HG03064 (cell line): ENCODE measurements around the gene CDAN1.

Source experiments
- ATAC-seq: cut with Tn5 transposase; IDR thresholded peaks from one replicate; pipeline ENCODE4 v1.9.1; 2021; ENCODE audit warnings: low read depth; ENCODE audit not compliant: unreplicated experiment

Gene CDAN1

GRCh38 chr15:42734076-42734672, 2.8 kb downstream of the CDAN1 start:
- ATAC-seq, result no peak

GRCh38 chr15:42733027-42733426, 3.9 kb downstream of the CDAN1 start:
- ATAC-seq, result no peak

DNA sequence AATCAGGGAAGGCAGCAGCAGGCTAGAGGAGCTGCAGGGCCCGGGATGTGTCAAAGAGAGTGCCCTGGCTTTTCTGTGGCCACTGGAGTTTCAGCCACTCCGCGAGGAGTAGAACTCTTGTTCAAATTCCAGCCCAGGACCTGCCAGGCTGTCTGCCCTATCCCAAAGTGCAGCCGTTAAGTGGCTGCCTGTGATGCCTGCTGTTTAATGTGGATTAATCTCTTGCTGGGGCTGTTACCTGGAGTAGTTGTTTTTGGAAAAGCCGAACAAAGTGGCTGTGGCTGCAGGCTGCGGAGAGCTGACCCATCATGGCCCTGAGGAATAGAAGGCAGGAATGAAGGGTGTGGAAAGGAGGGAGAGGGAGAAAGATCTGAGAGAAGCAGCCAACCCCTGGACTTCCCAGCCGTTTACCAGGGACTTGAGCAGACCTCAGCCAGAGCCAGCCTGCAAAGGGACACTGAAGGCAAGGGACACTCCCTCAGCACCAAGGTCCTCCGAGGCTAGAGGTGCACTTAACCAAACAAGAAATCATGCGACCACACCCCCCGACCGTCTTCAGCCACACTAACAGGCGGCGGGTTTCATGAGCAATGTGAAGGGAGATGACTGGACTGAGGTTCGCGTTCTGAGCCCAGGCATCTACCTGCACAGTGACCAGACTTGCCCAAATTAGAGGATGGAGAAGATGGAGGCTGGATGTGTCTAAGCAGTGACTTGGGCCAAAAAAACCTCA, 4.7 kb downstream of the CDAN1 start:
- no peak for ATAC-seq

DNA sequence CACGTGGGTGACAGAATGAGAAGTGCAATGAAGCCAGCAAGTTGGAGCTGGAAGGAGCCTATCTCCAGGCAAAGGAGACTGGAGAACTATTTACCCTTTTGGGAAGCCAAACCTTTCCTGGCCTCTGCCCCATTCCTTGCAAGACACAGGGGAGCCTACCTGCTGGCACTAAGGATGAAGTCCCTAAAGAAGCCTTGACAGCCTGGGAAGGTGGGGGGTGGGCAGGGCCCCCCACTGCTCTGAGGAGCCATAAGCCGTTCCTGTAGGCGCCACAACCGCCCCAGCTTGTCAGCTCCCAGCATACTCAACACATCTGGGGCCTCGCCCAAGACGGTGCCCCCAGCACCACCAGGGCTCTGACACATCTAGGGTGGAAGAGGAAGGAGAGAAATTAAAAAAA, 5.5 kb downstream of the CDAN1 start:
- no peak for ATAC-seq

DNA sequence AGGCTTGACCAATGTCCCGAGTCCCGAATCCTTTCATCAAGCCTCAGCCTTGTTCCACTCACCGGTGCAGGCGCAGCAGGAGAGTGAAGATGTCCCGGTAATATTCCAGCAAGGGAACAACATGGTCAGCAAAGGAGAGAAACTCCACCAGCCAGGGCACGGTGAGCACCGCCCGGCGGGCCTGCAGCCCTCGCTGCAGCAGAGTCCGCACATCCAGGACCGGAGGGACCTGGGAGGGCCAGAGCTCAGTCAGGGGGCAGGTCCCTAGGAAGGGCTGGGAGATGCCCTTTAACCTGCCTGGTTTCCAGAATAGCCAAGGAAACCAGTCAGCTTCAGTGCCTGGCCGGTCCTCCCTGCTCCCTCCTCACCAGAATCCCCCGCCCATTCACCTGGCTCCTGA, 6.4 kb downstream of the CDAN1 start:
- no peak for ATAC-seq

DNA sequence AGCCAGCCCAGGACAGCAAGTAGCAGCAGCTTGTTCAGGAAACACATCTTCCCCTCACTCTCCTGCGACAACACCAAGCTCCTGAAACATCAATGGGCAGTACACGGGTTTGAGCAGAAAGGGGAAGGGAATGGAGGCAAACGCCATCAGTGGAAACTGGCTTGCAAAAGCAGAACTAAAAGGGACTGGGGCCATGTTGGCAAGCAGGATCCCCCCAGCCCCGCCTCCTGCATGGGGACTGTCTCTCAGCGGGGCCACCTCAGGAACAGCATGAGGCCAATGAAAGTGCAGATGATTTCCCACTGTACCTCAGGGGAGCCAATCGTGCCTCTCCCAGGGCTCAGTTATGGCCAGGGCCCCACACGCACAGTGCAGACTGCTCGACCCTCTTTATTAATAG, 6.8 kb downstream of the CDAN1 start:
- no peak for ATAC-seq

DNA sequence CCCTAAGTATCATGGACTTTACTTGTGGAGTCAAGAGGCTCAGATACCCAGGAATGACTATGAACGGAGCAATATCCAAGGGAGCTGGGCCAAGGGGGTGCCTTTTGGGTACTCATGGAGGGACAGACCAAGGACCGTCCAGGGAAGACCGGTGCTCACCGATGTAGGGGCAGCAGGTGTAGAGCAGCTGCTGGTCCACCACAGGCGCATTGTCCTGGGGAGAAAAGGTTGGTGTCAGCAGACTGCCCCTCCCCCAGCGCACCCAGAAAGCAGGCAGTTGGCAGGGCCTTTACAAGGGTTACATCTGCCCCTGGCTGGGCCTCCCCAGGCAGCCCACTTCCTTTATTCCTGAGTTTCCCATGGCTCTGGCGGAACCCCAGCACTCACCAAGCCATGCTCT, 7.5 kb downstream of the CDAN1 start:
- ATAC-seq, result no peak

- no peak for ATAC-seq
Observed at GRCh38 chr15:42728972-42729371, 8.0 kb downstream of the CDAN1 start.

DNA sequence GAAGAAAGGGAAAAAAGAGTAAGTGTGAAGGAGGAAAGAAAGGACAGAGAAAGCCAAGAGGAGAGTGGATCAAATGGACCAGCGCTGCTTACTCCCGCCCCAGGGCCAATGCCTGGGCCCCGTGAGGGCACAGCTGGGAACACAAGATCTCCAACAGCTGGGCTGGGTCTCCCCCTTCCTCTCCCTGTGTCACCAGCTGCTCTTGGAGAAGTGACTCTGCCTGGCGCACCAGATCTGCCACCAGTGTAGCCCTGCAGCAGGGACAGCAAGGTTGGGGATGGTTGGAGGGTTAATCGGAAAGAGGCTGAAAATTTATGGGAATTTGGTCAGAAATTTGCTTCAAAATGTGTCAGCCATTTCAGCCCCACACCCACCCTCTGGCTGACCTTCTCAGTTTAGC, 8.4 kb downstream of the CDAN1 start:
- ATAC-seq, result no peak

- no peak for ATAC-seq
Observed at GRCh38 chr15:42727750-42728381, 9.1 kb downstream of the CDAN1 start.

- ATAC-seq, result no peak
Observed at GRCh38 chr15:42726114-42726513, 10.8 kb downstream of the CDAN1 start.

GRCh38 chr15:42725331-42725903, 11.5 kb downstream of the CDAN1 start:
- ATAC-seq, result no peak

DNA sequence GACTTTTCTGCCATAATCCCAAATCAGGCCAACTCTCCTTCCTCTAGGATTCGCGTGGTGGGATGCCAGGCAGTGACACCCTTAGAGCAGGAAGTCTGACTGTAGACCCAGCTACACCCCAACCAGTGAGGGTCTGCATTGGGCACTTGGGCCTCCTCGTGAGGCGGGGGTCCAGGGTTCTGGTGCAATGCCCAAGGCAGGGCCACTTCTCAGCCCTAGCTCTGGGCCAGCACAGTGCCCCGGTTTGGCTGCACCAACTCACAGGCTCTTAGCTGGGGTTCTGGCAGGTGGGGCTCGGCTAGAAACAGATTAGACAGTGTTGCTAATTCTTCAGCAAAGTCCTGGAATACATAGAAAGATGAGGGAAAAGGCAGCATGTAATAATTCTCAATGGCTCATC, 12.7 kb downstream of the CDAN1 start:
- ATAC-seq, result no peak

DNA sequence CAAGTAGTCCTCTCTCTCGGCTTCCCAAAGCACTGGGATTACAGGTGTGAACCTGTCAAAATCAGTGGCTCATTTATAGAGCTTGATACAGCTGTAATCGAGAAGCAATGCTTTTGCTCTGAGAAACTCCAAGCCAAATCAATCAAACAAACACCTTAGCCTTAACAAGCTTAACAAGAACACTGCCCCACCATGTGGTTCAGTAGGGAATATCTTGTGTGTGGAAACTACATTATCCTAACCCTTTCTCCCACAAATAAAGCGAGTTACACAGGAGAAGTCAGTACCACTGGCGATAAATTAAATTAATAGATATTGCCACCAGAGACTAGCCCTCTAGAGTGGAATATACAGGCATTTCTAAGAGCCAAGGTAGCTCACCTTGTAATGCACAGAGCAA, 13.9 kb downstream of the CDAN1 start:
- no peak for ATAC-seq

DNA sequence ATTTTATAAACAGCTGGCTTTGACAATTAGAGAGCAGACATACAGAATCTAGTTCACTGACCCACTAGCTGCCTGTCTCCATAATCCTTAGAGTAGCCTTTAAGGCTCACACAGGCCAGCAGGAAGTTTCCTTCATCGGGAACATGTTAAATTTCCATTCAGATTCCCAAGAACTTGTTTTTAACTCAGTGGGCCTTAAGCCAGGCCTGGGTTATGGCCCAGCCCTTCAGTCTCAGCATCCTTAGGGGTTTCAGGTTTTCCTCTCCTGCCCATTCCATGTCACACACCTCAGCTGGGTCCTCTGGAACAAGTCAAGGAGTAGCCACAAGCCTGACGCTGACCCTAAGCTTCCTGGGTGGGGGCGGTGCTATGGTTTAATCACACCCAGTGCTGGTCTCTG, 15.0 kb downstream of the CDAN1 start:
- ATAC-seq, result no peak

DNA sequence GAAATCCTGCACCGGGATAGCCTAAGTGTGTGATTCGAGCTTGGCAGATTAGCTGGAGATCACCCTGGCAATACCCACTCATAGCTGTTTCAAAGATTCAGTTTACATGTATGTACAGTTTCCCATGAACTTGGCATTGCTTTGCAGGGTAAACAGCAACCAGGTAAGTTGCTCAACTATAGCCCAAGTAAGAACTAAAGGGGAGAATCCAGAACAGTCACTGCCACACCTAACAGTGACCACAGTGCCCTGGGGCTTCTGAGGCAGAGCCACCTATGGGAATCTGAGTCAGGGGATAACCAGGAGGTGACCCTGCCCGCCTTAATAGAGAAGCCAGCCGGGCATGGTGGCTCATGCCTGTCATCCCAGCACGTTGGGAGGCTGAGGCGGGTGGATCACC, 15.9 kb downstream of the CDAN1 start:
- no peak for ATAC-seq

GRCh38 chr15:42720071-42720470, 16.9 kb downstream of the CDAN1 start:
- ATAC-seq, result no peak

DNA sequence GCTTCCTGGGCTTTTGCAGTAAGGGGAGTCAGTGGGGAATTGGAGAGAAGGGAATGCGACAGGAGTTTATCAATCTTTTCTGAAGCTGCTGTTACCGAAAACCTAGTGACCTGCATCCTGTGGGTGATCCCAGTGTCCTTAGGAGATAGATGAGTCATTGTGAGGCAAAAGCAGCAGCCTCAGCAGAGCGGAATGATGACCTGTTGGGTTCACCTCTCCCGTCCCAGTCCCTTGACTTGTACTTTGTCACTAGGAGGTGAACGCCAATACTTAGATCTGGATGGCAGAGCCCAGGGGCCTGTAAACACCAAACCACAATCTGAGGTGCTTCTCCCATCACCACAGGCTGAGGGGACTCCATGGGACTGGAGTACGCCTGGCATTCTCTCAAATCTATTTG, 17.9 kb downstream of the CDAN1 start:
- no peak for ATAC-seq

DNA sequence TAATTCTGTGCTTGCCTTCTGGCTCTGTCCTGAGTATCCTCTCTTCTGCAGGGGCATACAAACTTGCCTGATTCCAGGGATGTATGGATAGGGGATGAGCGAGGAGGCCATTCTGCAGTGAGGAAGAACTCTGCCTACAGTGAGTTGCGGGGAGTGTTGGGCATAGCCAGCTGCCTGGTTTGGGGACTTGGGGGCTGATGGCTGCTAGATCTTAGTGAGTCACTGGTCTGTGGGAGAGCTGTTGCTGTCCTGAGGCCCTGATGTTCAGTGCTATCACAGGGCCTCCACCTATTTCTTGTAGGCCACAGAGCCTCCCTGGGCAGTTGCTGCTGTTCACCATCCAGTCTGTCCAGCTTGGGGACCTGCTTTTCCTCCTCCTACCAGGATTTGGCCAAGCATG, 20.3 kb downstream of the CDAN1 start:
- ATAC-seq, result no peak

DNA sequence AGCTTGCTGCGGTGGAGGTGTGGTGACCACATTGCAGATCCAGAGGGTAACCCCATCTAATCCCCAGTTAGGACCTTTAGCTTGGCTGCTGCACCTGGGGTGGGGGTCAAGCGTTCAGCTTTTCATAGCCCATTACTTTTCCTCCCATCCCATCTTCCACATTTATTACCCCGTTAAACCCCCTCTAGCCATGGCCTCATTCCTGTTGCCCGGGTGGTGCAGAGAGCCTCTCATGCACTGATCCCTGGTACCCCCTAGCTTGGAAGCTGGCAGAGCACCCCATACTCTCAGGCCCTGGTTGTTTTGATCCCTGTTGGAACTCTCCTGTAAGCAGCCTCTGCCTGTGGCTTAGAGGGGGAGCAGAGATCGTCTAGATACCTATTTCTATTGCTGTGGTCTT, 20.8 kb downstream of the CDAN1 start:
- no peak for ATAC-seq

- no peak for ATAC-seq
Observed at GRCh38 chr15:42712584-42712983, 24.3 kb downstream of the CDAN1 start.

GRCh38 chr15:42711746-42712145, 25.2 kb downstream of the CDAN1 start:
- ATAC-seq, result no peak
